ENCODE results near the gene CD8B2. TPM values are rescaled to one million over a fixed set of nuclear protein-coding genes. Genes with fewer than 3 reads are reported as not detected.
"Not testable (repeated sequence)": the region's sequence is repeated elsewhere in the genome, so short reads cannot be mapped to it uniquely, and the experiment has no call there.

Gene CD8B2
- total RNA-seq (2022) (0.09 and 0.14 TPM in 2 replicates), Bru-seq, nascent RNA (percentile 5 among the genes with signal in this experiment), BruChase-seq, experiment 1, labeled RNA remaining after a 2-hour chase (percentile 5 among the genes with signal in this experiment), BruChase-seq, experiment 2, labeled RNA remaining after a 6-hour chase (percentile 3 among the genes with signal in this experiment)
- long read RNA-seq = 0 reads

GRCh38 chr2:106486551-106487385 lies at the start of gene CD8B2:
Gene CD8B2 (plus strand): TSS chr2:106487364. CDS start chr2:106487427, 63 bp downstream.
- H3K4me3 Mint-ChIP-seq (ENCODE audit: unreplicated experiment); H3K4me1 Mint-ChIP-seq (ENCODE audit: low read depth, unreplicated experiment); H3K4me3 ChIP-seq (ENCODE audit: low read depth, low read length): not testable (repeated sequence)

GRCh38 chr2:106461882-106462281 lies 25.3 kb upstream of the CD8B2 start:
- BruUV-seq (replicated peaks); H3K27me3 Mint-ChIP-seq (ENCODE audit: insufficient read depth, unreplicated experiment); H3K4me1 ChIP-seq; H3K9me3 ChIP-seq; H3K27me3 ChIP-seq (replicated peaks; ENCODE audit: control insufficient read depth, insufficient read depth, low read length); H3K4me1 Mint-ChIP-seq (ENCODE audit: low read depth, unreplicated experiment); H3K9me3 Mint-ChIP-seq (ENCODE audit: unreplicated experiment); POLR2A ChIA-PET; H3K4me3 Mint-ChIP-seq (ENCODE audit: unreplicated experiment); H3K27ac Mint-ChIP-seq (ENCODE audit: unreplicated experiment); H3K36me3 Mint-ChIP-seq (ENCODE audit: insufficient read depth, unreplicated experiment); H3K36me3 ChIP-seq (ENCODE audit: control insufficient read depth, insufficient read depth, low read length); H3K4me3 ChIP-seq (ENCODE audit: low read depth, low read length): not testable (repeated sequence)
- intact Hi-C loops (cut with micrococcal nuclease; ENCODE audit: unreplicated experiment) = loop anchor here (5.0 kb wide), 1 partner anchor 80 kb away; no protein-coding TSS in a partner anchor
- peak in 1 of 2 experiments; percentile 12 for DNase-seq
- CTCF ChIA-PET = interaction anchor here (1.0 kb wide), 1 partner anchor 121 kb away, joined by 5 read pairs; no protein-coding TSS in a partner anchor

More at GRCh38 chr2:106486551-106487385, at the start of gene CD8B2:
- CTCF ChIA-PET; BruUV-seq (replicated peaks); H3K9me3 Mint-ChIP-seq (ENCODE audit: unreplicated experiment); intact Hi-C loops (cut with micrococcal nuclease; ENCODE audit: unreplicated experiment); H3K9me3 ChIP-seq; POLR2A ChIA-PET; H3K4me1 ChIP-seq; DNase-seq; H3K36me3 ChIP-seq (ENCODE audit: control insufficient read depth, insufficient read depth, low read length); H3K27ac Mint-ChIP-seq (ENCODE audit: unreplicated experiment); H3K36me3 Mint-ChIP-seq (ENCODE audit: insufficient read depth, unreplicated experiment); H3K27me3 ChIP-seq (replicated peaks; ENCODE audit: control insufficient read depth, insufficient read depth, low read length); H3K27me3 Mint-ChIP-seq (ENCODE audit: insufficient read depth, unreplicated experiment): not testable (repeated sequence)

GRCh38 chr2:106467516-106467915 lies 19.6 kb upstream of the CD8B2 start:
- H3K4me3 Mint-ChIP-seq (ENCODE audit: unreplicated experiment); BruUV-seq (replicated peaks); H3K27me3 ChIP-seq (replicated peaks; ENCODE audit: control insufficient read depth, insufficient read depth, low read length); intact Hi-C loops (cut with micrococcal nuclease; ENCODE audit: unreplicated experiment); H3K27ac Mint-ChIP-seq (ENCODE audit: unreplicated experiment); H3K36me3 ChIP-seq (ENCODE audit: control insufficient read depth, insufficient read depth, low read length); H3K4me1 Mint-ChIP-seq (ENCODE audit: low read depth, unreplicated experiment); POLR2A ChIA-PET; H3K9me3 Mint-ChIP-seq (ENCODE audit: unreplicated experiment); H3K9me3 ChIP-seq; CTCF ChIA-PET; DNase-seq; H3K27me3 Mint-ChIP-seq (ENCODE audit: insufficient read depth, unreplicated experiment); H3K36me3 Mint-ChIP-seq (ENCODE audit: insufficient read depth, unreplicated experiment); H3K4me3 ChIP-seq (ENCODE audit: low read depth, low read length); H3K4me1 ChIP-seq: not testable (repeated sequence)

- BruUV-seq (replicated peaks); H3K36me3 Mint-ChIP-seq (ENCODE audit: insufficient read depth, unreplicated experiment); H3K27ac Mint-ChIP-seq (ENCODE audit: unreplicated experiment); intact Hi-C loops (cut with micrococcal nuclease; ENCODE audit: unreplicated experiment); H3K9me3 ChIP-seq; CTCF ChIA-PET; H3K9me3 Mint-ChIP-seq (ENCODE audit: unreplicated experiment); H3K4me1 ChIP-seq; H3K4me3 Mint-ChIP-seq (ENCODE audit: unreplicated experiment); DNase-seq; H3K27me3 Mint-ChIP-seq (ENCODE audit: insufficient read depth, unreplicated experiment); H3K4me3 ChIP-seq (ENCODE audit: low read depth, low read length); H3K4me1 Mint-ChIP-seq (ENCODE audit: low read depth, unreplicated experiment); H3K36me3 ChIP-seq (ENCODE audit: control insufficient read depth, insufficient read depth, low read length); H3K27me3 ChIP-seq (replicated peaks; ENCODE audit: control insufficient read depth, insufficient read depth, low read length); POLR2A ChIA-PET: not testable (repeated sequence)
These were observed 19.1 kb upstream of the CD8B2 start, which contains the start of gene RGPD3 for GRCh38 chr2:106468107-106468506. Gene RGPD3 (minus strand): TSS chr2:106468413. CDS start chr2:106468288, 125 bp downstream.
